Measurements from ENCODE around the gene ANKH.

ANKH gene

GRCh38 chr5:14695152-14695551, 176.4 kb downstream of the ANKH start:
- Histone ChIP-seq H3K27ac (no peak overlapping the region), H3K9ac (ENCODE audit: insufficient read length) (no peak overlapping the region), H3K4me3 (no peak overlapping the region), H3K9me3 (ENCODE audit: low read depth, low read length) (no peaks in the 10 kb centered on the region), H3K36me3 (ENCODE audit: insufficient read depth, low read length) (peaks cover 26% of the 10 kb centered on the region)
- DNase-seq (ENCODE audit: low read depth, low spot score) = no peak
- TF ChIP-seq FOXP2 (optimal IDR thresholded peaks at IDR 0.05; ENCODE audit: control extremely low read depth, extremely low read length, insufficient read depth) = no peak
- no peak for TF ChIP-seq POLR2AphosphoS5 (IDR thresholded peaks at IDR 0.05; ENCODE audit: borderline replicate concordance, low read depth, low read length)
- TF ChIP-seq EZH2 (IDR thresholded peaks at IDR 0.05) = no peak

DNA sequence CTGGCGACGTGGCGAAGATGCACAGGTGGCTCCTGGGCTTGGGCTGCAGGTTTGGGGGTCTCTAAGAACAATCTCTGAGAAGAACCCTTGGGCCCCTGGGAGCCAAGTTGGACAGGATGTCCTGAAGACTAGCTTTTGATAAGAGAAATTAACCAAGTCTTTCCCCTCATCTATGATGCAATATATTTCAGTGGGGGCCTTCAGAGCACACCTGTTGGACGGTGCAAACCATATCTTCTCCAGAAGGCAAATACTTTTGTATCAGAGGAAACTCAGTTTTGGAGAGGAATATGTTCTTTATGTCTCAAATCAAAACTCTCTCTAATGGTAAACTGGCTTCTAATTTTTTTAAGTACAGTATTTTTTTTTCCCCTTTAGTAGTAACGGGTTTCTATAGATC, 178.5 kb downstream of the ANKH start:
- no peak for DNase-seq (ENCODE audit: low read depth, low spot score)
- TF ChIP-seq EZH2 (IDR thresholded peaks at IDR 0.05) (no peak), POLR2AphosphoS5 (IDR thresholded peaks at IDR 0.05; ENCODE audit: borderline replicate concordance, low read depth, low read length) (no peak), FOXP2 (optimal IDR thresholded peaks at IDR 0.05; ENCODE audit: control extremely low read depth, extremely low read length, insufficient read depth) (no peak)
- H3K9me3 ChIP-seq (ENCODE audit: low read depth, low read length) = no peaks in the 10 kb centered on the region
- H3K9ac ChIP-seq (ENCODE audit: insufficient read length) = no peak overlapping the region
- H3K36me3 ChIP-seq (ENCODE audit: insufficient read depth, low read length) = peaks cover 47% of the 10 kb centered on the region
- H3K4me3 ChIP-seq = no peak overlapping the region
- no peak overlapping the region for H3K27ac ChIP-seq

DNA sequence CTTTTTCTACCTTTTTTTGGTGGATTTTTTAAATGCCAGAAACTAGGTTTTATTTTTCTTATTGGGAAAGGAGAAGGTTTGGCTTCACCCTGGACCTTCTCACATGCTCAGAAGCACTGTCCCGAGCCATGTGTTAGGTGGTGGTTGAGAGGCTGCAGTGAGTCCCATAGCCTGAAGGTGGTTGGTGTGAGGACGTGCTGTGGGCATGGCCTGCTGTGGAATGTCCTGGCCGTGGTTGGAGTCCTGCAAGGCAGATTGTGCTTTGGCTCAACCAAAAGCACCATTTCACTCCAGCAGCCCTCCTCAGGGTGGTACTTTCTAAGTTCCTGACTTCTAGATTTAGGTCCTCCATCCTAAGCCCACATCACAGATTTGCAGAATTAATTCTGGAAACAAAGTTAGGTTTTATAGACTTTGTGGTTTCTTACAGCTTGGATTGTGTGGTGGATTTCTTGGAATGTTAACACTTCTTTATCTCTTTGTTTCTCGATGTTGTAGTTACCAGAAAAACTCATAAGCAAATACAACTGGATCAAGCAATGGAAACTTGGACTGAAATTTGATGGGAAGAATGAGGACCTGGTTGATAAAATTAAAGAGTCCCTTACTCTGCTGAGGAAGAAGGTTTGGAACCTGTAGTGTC, 184.4 kb downstream of the ANKH start:
- Histone ChIP-seq H3K9me3 (ENCODE audit: low read depth, low read length) (no peaks in the 10 kb centered on the region), H3K4me3 (no peak overlapping the region), H3K27ac (no peak overlapping the region), H3K9ac (ENCODE audit: insufficient read length) (no peak overlapping the region), H3K36me3 (ENCODE audit: insufficient read depth, low read length) (peaks cover 39% of the 10 kb centered on the region)
- no peak for DNase-seq (ENCODE audit: low read depth, low spot score)
- TF ChIP-seq FOXP2 (optimal IDR thresholded peaks at IDR 0.05; ENCODE audit: control extremely low read depth, extremely low read length, insufficient read depth) = no peak
- no peak for TF ChIP-seq EZH2 (IDR thresholded peaks at IDR 0.05)
- no peak for TF ChIP-seq POLR2AphosphoS5 (IDR thresholded peaks at IDR 0.05; ENCODE audit: borderline replicate concordance, low read depth, low read length)

DNA sequence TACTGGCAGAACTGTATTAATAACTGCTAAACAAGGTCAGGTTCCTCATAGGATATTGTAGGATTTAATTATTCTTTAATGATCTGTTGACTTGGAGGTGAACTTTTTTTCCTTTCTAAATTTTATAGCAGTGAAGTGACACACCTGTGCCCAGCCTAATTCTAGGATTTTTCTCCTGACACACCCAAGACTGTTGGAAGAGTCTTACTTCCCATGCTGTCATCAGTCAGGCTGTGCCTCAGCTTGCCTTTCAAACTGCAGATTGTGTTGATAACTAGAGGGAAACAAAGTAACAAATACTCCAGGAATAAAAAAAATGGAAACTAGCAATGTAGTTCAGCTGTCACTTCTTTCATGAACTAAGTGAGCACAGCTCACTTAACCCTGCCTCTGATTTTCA, 185.1 kb downstream of the ANKH start:
- TF ChIP-seq POLR2AphosphoS5 (IDR thresholded peaks at IDR 0.05; ENCODE audit: borderline replicate concordance, low read depth, low read length) (no peak), FOXP2 (optimal IDR thresholded peaks at IDR 0.05; ENCODE audit: control extremely low read depth, extremely low read length, insufficient read depth) (no peak), EZH2 (IDR thresholded peaks at IDR 0.05) (no peak)
- Histone ChIP-seq H3K4me3 (no peak overlapping the region), H3K27ac (no peak overlapping the region), H3K9me3 (ENCODE audit: low read depth, low read length) (no peaks in the 10 kb centered on the region), H3K36me3 (ENCODE audit: insufficient read depth, low read length) (peaks cover 34% of the 10 kb centered on the region), H3K9ac (ENCODE audit: insufficient read length) (no peak overlapping the region)
- DNase-seq (ENCODE audit: low read depth, low spot score) = no peak

- Histone ChIP-seq H3K27ac (no peak overlapping the region), H3K9me3 (ENCODE audit: low read depth, low read length) (no peaks in the 10 kb centered on the region), H3K36me3 (ENCODE audit: insufficient read depth, low read length) (peaks cover 37% of the 10 kb centered on the region), H3K9ac (ENCODE audit: insufficient read length) (no peak overlapping the region), H3K4me3 (no peak overlapping the region)
- TF ChIP-seq POLR2AphosphoS5 (IDR thresholded peaks at IDR 0.05; ENCODE audit: borderline replicate concordance, low read depth, low read length) (no peak), EZH2 (IDR thresholded peaks at IDR 0.05) (no peak), FOXP2 (optimal IDR thresholded peaks at IDR 0.05; ENCODE audit: control extremely low read depth, extremely low read length, insufficient read depth) (no peak)
- DNase-seq (ENCODE audit: low read depth, low spot score) = no peak
Observed at GRCh38 chr5:14685757-14686156, 185.8 kb downstream of the ANKH start.

DNA sequence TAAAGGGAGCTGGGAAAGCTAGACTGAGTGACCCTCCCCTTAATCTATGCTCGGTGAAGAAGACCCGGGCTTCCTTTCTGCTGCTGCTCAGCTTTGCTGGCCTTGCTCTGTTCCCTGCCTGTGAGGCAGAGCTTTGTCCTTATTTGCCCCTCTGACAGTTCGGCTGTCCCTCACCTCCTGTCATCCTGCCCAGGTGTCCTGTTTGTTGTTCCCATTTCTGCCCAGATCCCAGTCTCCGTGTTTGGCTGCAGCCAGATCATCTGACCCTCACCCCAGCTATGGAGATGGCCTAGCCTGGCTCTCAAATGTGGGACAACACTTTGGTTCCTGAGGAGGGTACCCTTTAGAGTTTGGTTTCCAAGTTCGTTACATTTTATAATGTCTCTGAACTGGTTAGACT, 186.8 kb downstream of the ANKH start:
- TF ChIP-seq POLR2AphosphoS5 (IDR thresholded peaks at IDR 0.05; ENCODE audit: borderline replicate concordance, low read depth, low read length) (no peak), EZH2 (IDR thresholded peaks at IDR 0.05) (no peak), FOXP2 (optimal IDR thresholded peaks at IDR 0.05; ENCODE audit: control extremely low read depth, extremely low read length, insufficient read depth) (no peak)
- Histone ChIP-seq H3K4me3 (no peak overlapping the region), H3K36me3 (ENCODE audit: insufficient read depth, low read length) (peaks cover 33% of the 10 kb centered on the region), H3K9ac (ENCODE audit: insufficient read length) (no peak overlapping the region), H3K9me3 (ENCODE audit: low read depth, low read length) (no peaks in the 10 kb centered on the region), H3K27ac (no peak overlapping the region)
- DNase-seq (ENCODE audit: low read depth, low spot score) = no peak

DNA sequence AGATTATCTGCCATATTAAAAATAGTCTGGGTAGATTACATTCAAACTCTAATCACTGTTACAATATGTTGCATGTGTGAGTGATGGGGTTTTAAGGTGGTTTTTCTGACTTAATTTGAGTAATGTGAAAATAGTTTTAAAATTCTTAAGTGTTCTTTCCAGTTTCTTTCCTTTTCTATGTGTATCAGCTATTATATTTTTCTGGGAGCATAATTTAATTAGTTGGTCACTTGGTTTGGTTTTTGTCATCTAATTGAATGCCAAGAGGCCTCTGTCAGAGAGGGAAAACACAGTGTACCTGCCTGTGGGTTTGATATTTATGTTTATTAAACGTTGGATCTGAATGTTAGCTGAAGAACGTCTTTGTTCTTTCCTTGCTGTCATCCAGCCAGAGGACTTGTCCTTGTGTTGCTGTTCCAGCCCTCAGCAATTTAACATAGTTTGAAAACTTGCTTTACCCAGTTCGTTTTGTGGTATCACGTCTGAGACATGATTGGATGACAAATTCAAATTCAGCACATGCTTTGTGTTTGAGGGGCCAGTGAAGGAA, 187.6 kb downstream of the ANKH start:
- Histone ChIP-seq H3K27ac (no peak overlapping the region), H3K9me3 (ENCODE audit: low read depth, low read length) (no peaks in the 10 kb centered on the region), H3K36me3 (ENCODE audit: insufficient read depth, low read length) (peaks cover 28% of the 10 kb centered on the region), H3K4me3 (no peak overlapping the region), H3K9ac (ENCODE audit: insufficient read length) (no peak overlapping the region)
- DNase-seq (ENCODE audit: low read depth, low spot score) = no peak
- TF ChIP-seq EZH2 (IDR thresholded peaks at IDR 0.05) (no peak), POLR2AphosphoS5 (IDR thresholded peaks at IDR 0.05; ENCODE audit: borderline replicate concordance, low read depth, low read length) (no peak), FOXP2 (optimal IDR thresholded peaks at IDR 0.05; ENCODE audit: control extremely low read depth, extremely low read length, insufficient read depth) (no peak)

DNA sequence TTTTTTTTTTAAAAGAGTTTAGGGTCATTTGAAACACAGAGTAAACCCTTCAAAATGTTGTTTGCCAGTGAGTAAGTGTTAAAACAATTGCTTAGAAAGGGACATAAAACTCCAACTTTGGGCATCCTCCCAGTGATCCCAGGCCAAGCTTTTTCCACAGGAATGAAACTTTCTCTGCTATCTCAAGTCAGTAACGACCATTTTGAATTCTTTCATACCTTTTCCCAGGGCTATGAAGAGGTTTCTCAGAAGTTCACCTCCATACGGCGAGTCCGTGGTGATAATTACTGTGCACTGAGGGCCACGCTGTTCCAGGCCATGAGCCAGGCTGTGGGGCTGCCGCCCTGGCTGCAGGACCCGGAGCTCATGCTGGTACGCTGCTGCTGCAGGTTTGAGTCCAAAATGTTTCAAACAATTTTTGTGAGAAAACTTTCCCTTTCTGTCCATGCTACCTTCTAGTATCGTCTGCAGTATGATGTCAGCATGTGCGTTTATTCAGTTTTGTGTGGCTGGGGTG, 190.3 kb downstream of the ANKH start:
- no peak for TF ChIP-seq EZH2 (IDR thresholded peaks at IDR 0.05)
- TF ChIP-seq FOXP2 (optimal IDR thresholded peaks at IDR 0.05; ENCODE audit: control extremely low read depth, extremely low read length, insufficient read depth) = no peak
- no peak for TF ChIP-seq POLR2AphosphoS5 (IDR thresholded peaks at IDR 0.05; ENCODE audit: borderline replicate concordance, low read depth, low read length)
- no peak overlapping the region for H3K27ac ChIP-seq
- H3K36me3 ChIP-seq (ENCODE audit: insufficient read depth, low read length) = peaks cover 17% of the 10 kb centered on the region
- H3K9ac ChIP-seq (ENCODE audit: insufficient read length) = no peak overlapping the region
- H3K4me3 ChIP-seq = no peak overlapping the region
- no peaks in the 10 kb centered on the region for H3K9me3 ChIP-seq (ENCODE audit: low read depth, low read length)
- no peak for DNase-seq (ENCODE audit: low read depth, low spot score)

Measured in SK-N-MC (cell line).